GM19043 (cell line): Measurements from ENCODE around the gene NEUROG2.
"Not testable (repeated sequence)": the region's sequence is repeated elsewhere in the genome, so short reads cannot be mapped to it uniquely, and the experiment has no call there.

ENCODE experiments used
- ATAC-seq: cut with Tn5 transposase; IDR thresholded peaks from one replicate; pipeline ENCODE4 v1.9.1; 2021; ENCODE audit warnings: low read depth; ENCODE audit not compliant: unreplicated experiment

NEUROG2 gene

DNA sequence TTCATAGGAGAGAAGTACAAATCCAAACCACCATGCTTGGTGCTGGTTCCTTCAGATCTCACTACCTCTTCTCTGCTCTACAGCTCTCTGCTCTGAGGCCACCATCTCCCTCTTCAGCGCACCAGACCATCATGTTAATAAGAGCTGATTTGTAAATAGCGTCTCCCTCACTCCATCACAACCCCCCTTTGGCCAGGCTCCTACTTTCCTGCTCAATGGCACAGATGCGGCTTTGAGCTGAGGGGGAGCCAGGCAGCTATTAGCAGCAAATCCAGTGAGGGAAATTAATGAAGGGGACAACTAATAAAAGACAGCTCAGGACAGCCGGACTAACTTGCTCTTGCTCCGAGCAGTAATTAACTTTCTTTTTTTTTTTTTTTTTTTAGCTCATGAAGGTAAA lies 13.1 kb downstream of the NEUROG2 start:
- no peak for ATAC-seq

DNA sequence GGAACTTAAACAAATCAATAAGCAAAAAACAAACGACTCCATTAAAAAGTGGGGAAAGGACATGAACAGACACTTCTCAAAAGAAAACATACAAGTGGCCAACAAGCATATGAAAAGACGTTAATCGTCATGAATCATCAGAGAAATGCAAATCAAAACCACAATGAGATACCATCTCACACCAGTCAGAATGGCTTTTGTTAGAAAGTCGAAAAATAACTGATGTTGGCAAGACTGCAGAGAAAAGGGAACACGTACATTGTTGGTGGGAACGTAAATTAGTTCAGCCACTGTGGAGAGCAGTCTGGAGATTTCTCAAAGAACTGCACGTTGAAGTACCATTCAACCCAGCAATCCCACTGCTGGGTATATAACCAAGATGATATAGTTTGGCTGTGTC lies 23.7 kb downstream of the NEUROG2 start:
- no peak for ATAC-seq

DNA sequence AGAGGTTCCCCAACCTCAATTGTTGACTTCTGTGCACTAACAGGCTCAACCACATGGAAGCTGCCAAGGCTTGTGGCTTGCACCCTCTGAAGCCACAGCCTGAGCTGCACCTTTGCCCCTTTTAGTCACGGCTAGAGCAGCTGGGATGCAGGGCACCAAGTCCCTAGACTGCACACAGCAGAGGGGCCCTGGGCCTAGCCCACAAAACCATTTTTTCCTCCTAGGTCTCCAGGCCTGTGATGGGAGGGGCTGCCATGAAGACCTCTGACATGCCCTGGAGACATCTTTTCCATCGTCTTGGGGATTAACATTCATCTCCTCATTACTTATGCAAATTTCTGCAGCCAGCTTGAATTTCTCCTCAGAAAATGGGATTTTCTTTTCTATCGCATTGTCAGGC lies 25.2 kb downstream of the NEUROG2 start:
- ATAC-seq: not testable (repeated sequence)

DNA sequence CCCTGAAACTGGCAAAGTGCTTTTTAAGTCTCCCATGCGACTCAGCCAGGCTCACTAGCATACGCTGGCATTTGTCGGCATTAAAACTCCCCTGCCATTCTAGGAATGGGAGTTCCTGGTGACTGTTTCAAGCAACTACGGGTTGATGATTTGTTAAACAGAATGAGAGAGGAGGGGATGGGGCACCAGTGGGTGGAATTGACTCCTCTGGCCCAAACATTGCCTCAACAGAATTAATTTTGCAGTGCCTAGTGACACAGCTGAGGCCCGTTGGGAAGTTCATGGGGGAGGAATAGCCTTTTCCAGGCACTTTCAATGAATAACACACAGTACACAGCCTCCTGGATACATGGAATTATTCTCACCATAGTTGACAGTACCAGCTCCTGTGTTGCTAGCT lies 30.1 kb downstream of the NEUROG2 start:
- ATAC-seq: no peak

DNA sequence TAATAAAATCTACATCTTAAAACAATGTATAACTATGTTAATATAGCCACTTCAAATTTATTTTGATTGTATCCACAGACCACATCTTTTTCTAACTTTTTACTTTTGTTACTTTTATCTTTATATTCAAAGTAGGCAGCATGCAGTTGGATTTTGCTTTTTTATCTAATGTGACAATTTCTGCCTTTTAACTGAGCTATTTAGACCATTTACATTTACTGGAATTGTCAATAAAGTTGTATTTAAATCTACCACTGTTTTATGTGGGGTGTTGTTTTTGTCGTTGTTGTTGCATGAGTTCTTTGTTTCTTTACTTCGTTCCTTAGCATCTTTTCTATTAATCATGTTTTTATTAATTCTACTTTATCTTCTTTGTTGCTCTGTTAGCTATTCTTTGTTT lies 42.0 kb downstream of the NEUROG2 start:
- no peak for ATAC-seq

DNA sequence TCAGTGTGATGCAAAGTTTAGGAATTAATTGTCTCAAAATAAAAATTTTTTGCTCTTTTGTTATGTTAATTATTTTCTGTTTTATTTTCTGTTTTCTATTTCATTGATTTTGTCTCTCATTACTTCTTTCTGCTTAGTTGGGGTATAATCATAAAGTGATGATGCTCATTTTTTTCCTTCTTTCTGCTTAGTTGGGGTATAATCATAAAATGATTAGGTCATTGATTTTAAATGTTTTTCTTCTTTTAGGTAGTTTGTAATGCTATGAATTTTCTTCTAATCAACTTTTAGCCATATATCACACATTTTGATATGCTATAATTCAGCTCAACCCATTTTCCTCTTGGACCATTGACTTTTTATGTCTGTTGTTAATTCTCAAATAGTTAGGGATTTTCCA lies 43.7 kb downstream of the NEUROG2 start:
- ATAC-seq: no peak
